ENCODE measurements around the gene EFHC1. TPM values are rescaled to one million over a fixed set of nuclear protein-coding genes. Genes with fewer than 3 reads are reported as not detected.

EFHC1 gene, protein sequence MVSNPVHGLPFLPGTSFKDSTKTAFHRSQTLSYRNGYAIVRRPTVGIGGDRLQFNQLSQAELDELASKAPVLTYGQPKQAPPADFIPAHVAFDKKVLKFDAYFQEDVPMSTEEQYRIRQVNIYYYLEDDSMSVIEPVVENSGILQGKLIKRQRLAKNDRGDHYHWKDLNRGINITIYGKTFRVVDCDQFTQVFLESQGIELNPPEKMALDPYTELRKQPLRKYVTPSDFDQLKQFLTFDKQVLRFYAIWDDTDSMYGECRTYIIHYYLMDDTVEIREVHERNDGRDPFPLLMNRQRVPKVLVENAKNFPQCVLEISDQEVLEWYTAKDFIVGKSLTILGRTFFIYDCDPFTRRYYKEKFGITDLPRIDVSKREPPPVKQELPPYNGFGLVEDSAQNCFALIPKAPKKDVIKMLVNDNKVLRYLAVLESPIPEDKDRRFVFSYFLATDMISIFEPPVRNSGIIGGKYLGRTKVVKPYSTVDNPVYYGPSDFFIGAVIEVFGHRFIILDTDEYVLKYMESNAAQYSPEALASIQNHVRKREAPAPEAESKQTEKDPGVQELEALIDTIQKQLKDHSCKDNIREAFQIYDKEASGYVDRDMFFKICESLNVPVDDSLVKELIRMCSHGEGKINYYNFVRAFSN
- total RNA-seq (2021) (13.4 to 19.2 TPM (median 15.5 TPM) in 3 replicates), Bru-seq, nascent RNA (percentile 51 among the genes with signal in this experiment)
- long read RNA-seq, experiment 1, full-length matches to known transcripts, result 25 of 44 reads
- long read RNA-seq, experiment 1, partial matches to known transcripts, result 3 of 44 reads
- long read RNA-seq, experiment 1, other reads (novel, unspliced or antisense), result 16 of 44 reads
- long read RNA-seq, experiment 2, full-length matches to known transcripts, result 6 of 14 reads
- long read RNA-seq, experiment 2, partial matches to known transcripts, result 4 of 14 reads
- long read RNA-seq, experiment 2, other reads (novel, unspliced or antisense), result 4 of 14 reads
- long read RNA-seq, experiment 3, full-length matches to known transcripts, result 10 of 44 reads
- long read RNA-seq, experiment 3, partial matches to known transcripts, result 26 of 44 reads
- long read RNA-seq, experiment 3, other reads (novel, unspliced or antisense), result 8 of 44 reads

DNA sequence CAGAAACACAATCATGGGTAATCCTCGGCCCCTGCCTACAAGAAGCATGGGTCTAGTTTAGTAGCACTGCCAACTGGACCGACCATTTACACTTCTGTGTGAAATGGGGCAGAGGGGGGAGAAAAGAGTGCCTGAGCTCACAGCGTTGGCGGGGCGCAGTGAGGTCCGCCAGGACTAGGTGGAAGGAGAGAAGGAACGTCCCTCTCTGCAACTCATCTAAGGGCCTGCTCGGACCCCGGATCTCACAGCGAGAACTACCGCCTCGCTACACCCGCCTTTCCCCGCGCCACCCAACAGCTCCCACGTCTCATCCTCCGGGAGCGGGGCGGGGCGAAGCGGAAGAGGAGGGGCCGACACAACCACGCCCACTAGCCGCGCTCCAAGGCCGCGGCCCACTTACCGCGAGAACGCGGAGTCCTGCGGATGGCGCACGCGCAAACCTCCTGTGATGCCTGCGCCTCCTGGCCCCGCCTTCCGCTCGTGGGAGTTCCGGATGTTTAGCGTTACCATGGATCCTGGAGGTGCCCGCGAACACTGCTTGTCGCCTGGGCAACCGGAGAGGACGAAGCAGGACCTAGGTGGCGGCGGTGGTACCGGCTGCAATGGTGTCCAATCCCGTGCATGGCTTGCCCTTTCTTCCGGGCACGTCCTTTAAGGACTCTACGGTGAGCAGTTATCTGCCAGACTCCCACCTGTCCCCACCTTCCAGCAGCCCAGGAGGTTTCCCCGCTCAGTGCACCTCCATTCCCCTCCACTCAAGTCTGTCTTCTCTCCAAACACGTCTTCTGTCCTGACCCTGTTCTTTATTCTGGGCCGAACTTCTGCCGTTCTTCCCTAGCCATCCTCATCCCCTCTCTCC, at the start of gene EFHC1:
TSS of gene EFHC1 (plus strand) at position 534 of the 859 bp plus-strand sequence. CDS start at position 603, 69 bp downstream.
- CTCF ChIA-PET, result interaction anchor here (0.7 to 3.1 kb wide), 15 partner anchors 12 to 256 kb away, joined by 3 to 20 read pairs (median 5); no protein-coding TSS in a partner anchor
- DNase-seq (ENCODE audit: low spot score), result peak; percentile 97
- H3K27ac Mint-ChIP-seq, result peak within 1 kb of the TSS; percentile 96
- POLR2A ChIA-PET, result interaction anchor here (0.6 to 1.8 kb wide), 6 partner anchors 135 to 157 kb away, joined by 3 to 5 read pairs (median 4); partner anchors contain the start of genes MCM3 and TRAM2
- H3K27me3 Mint-ChIP-seq (ENCODE audit: low read depth), result no peaks in the 10 kb centered on the region
- no peaks in the 10 kb centered on the region for H3K36me3 Mint-ChIP-seq
- H3K4me3 Mint-ChIP-seq, result no peak within 1 kb of the TSS
- H3K9me3 Mint-ChIP-seq, result no peaks in the 10 kb centered on the region
- peaks cover 17% of the 10 kb centered on the region for H3K4me1 Mint-ChIP-seq
- peak; percentile 85 for ATAC-seq
- TF ChIP-seq, protein P1, sequence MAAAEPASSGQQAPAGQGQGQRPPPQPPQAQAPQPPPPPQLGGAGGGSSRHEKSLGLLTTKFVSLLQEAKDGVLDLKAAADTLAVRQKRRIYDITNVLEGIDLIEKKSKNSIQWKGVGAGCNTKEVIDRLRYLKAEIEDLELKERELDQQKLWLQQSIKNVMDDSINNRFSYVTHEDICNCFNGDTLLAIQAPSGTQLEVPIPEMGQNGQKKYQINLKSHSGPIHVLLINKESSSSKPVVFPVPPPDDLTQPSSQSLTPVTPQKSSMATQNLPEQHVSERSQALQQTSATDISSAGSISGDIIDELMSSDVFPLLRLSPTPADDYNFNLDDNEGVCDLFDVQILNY (CRISPR knock-in tag; IDR thresholded peaks at IDR 0.05), result peak; percentile 91
- TF ChIP-seq, protein P2, sequence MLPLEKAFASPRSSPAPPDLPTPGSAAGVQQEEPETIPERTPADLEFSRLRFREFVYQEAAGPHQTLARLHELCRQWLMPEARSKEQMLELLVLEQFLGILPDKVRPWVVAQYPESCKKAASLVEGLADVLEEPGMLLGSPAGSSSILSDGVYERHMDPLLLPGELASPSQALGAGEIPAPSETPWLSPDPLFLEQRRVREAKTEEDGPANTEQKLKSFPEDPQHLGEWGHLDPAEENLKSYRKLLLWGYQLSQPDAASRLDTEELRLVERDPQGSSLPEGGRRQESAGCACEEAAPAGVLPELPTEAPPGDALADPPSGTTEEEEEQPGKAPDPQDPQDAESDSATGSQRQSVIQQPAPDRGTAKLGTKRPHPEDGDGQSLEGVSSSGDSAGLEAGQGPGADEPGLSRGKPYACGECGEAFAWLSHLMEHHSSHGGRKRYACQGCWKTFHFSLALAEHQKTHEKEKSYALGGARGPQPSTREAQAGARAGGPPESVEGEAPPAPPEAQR (CRISPR knock-in tag; IDR thresholded peaks at IDR 0.05), result no peak
- TF ChIP-seq, protein P3, sequence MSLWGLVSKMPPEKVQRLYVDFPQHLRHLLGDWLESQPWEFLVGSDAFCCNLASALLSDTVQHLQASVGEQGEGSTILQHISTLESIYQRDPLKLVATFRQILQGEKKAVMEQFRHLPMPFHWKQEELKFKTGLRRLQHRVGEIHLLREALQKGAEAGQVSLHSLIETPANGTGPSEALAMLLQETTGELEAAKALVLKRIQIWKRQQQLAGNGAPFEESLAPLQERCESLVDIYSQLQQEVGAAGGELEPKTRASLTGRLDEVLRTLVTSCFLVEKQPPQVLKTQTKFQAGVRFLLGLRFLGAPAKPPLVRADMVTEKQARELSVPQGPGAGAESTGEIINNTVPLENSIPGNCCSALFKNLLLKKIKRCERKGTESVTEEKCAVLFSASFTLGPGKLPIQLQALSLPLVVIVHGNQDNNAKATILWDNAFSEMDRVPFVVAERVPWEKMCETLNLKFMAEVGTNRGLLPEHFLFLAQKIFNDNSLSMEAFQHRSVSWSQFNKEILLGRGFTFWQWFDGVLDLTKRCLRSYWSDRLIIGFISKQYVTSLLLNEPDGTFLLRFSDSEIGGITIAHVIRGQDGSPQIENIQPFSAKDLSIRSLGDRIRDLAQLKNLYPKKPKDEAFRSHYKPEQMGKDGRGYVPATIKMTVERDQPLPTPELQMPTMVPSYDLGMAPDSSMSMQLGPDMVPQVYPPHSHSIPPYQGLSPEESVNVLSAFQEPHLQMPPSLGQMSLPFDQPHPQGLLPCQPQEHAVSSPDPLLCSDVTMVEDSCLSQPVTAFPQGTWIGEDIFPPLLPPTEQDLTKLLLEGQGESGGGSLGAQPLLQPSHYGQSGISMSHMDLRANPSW (CRISPR knock-in tag; conservative IDR thresholded peaks at IDR 0.05; ENCODE audit: low read depth), result no peak
- TF ChIP-seq, protein P4, sequence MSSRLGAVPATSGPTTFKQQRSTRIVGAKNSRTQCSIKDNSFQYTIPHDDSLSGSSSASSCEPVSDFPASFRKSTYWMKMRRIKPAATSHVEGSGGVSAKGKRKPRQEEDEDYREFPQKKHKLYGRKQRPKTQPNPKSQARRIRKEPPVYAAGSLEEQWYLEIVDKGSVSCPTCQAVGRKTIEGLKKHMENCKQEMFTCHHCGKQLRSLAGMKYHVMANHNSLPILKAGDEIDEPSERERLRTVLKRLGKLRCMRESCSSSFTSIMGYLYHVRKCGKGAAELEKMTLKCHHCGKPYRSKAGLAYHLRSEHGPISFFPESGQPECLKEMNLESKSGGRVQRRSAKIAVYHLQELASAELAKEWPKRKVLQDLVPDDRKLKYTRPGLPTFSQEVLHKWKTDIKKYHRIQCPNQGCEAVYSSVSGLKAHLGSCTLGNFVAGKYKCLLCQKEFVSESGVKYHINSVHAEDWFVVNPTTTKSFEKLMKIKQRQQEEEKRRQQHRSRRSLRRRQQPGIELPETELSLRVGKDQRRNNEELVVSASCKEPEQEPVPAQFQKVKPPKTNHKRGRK (CRISPR knock-in tag; IDR thresholded peaks at IDR 0.05; ENCODE audit: borderline replicate concordance), result peak; percentile 86; the same call in 1 of the 2 replicates
- TF ChIP-seq, protein P5, sequence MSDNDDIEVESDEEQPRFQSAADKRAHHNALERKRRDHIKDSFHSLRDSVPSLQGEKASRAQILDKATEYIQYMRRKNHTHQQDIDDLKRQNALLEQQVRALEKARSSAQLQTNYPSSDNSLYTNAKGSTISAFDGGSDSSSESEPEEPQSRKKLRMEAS (CRISPR knock-in tag; IDR thresholded peaks at IDR 0.05), result peak; percentile 55; the same call in 1 of the 2 replicates
- peak; percentile 86 for TF ChIP-seq FOXK1 (CRISPR knock-in tag; IDR thresholded peaks at IDR 0.05)
- TF ChIP-seq, protein P6, sequence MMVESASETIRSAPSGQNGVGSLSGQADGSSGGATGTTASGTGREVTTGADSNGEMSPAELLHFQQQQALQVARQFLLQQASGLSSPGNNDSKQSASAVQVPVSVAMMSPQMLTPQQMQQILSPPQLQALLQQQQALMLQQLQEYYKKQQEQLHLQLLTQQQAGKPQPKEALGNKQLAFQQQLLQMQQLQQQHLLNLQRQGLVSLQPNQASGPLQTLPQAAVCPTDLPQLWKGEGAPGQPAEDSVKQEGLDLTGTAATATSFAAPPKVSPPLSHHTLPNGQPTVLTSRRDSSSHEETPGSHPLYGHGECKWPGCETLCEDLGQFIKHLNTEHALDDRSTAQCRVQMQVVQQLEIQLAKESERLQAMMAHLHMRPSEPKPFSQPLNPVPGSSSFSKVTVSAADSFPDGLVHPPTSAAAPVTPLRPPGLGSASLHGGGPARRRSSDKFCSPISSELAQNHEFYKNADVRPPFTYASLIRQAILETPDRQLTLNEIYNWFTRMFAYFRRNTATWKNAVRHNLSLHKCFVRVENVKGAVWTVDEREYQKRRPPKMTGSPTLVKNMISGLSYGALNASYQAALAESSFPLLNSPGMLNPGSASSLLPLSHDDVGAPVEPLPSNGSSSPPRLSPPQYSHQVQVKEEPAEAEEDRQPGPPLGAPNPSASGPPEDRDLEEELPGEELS (CRISPR knock-in tag; IDR thresholded peaks at IDR 0.05), result peak; percentile 69; the same call in 1 of the 2 replicates
- no peak for TF ChIP-seq ZNF317 (CRISPR knock-in tag; IDR thresholded peaks at IDR 0.05; ENCODE audit: borderline replicate concordance, low read depth)
- 0 out of 2 replicates have a peak, but pooled peaks have one; percentile 47 for TF ChIP-seq SMAD3 (CRISPR knock-in tag; IDR thresholded peaks at IDR 0.05; ENCODE audit: borderline replicate concordance)
- TF ChIP-seq, protein P7, sequence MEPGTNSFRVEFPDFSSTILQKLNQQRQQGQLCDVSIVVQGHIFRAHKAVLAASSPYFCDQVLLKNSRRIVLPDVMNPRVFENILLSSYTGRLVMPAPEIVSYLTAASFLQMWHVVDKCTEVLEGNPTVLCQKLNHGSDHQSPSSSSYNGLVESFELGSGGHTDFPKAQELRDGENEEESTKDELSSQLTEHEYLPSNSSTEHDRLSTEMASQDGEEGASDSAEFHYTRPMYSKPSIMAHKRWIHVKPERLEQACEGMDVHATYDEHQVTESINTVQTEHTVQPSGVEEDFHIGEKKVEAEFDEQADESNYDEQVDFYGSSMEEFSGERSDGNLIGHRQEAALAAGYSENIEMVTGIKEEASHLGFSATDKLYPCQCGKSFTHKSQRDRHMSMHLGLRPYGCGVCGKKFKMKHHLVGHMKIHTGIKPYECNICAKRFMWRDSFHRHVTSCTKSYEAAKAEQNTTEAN (CRISPR knock-in tag; IDR thresholded peaks at IDR 0.05), result no peak
- TF ChIP-seq, protein P8, sequence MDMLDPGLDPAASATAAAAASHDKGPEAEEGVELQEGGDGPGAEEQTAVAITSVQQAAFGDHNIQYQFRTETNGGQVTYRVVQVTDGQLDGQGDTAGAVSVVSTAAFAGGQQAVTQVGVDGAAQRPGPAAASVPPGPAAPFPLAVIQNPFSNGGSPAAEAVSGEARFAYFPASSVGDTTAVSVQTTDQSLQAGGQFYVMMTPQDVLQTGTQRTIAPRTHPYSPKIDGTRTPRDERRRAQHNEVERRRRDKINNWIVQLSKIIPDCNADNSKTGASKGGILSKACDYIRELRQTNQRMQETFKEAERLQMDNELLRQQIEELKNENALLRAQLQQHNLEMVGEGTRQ (CRISPR knock-in tag; IDR thresholded peaks at IDR 0.05), result no peak
- TF ChIP-seq, protein P9, sequence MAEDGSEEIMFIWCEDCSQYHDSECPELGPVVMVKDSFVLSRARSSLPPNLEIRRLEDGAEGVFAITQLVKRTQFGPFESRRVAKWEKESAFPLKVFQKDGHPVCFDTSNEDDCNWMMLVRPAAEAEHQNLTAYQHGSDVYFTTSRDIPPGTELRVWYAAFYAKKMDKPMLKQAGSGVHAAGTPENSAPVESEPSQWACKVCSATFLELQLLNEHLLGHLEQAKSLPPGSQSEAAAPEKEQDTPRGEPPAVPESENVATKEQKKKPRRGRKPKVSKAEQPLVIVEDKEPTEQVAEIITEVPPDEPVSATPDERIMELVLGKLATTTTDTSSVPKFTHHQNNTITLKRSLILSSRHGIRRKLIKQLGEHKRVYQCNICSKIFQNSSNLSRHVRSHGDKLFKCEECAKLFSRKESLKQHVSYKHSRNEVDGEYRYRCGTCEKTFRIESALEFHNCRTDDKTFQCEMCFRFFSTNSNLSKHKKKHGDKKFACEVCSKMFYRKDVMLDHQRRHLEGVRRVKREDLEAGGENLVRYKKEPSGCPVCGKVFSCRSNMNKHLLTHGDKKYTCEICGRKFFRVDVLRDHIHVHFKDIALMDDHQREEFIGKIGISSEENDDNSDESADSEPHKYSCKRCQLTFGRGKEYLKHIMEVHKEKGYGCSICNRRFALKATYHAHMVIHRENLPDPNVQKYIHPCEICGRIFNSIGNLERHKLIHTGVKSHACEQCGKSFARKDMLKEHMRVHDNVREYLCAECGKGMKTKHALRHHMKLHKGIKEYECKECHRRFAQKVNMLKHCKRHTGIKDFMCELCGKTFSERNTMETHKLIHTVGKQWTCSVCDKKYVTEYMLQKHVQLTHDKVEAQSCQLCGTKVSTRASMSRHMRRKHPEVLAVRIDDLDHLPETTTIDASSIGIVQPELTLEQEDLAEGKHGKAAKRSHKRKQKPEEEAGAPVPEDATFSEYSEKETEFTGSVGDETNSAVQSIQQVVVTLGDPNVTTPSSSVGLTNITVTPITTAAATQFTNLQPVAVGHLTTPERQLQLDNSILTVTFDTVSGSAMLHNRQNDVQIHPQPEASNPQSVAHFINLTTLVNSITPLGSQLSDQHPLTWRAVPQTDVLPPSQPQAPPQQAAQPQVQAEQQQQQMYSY (CRISPR knock-in tag; IDR thresholded peaks at IDR 0.05), result peak; percentile 14; the same call in 1 of the 2 replicates
- TF ChIP-seq ETV6 (CRISPR knock-in tag; IDR thresholded peaks at IDR 0.05), result peak; percentile 91

All from WTC11 (cell line).